ENCODE results near the gene ATAT1. TPM values are rescaled to one million over a fixed set of nuclear protein-coding genes. Genes with fewer than 3 reads are reported as not detected.
A peak's percentile ranks its signal among the peaks of the same experiment; 100 is the strongest.

Gene ATAT1
- total RNA-seq, 2 experiments from 2014 or later, result 4.1 to 5.2 TPM

GRCh38 chr6:30617565-30618269 lies 9.0 kb upstream of the ATAT1 start, which contains the start of gene MRPS18B:
Gene MRPS18B, plus strand, starts transcription at chr6:30617840. Its CDS starts 26 bp downstream, at chr6:30617866.
- peak within 1 kb of the TSS; percentile 76 for H3K4me3 ChIP-seq (ENCODE audit: low read length)
- CTCF ChIA-PET, result interaction anchor here (0.7 to 2.2 kb wide), 12 partner anchors 9 to 764 kb away, joined by 3 to 12 read pairs (median 4); partner anchors contain the start of genes ATAT1, DHX16 and MDC1
- DNase-seq (peak; percentile 93 to 100 (median 98)), ATAC-seq (ENCODE audit: poor library complexity) (peak; percentile 73)
- Mint-ChIP-seq H3K36me3 (ENCODE audit: low read depth) (peaks cover 68% of the 10 kb centered on the region), H3K4me3 (peak within 1 kb of the TSS; percentile 100), H3K4me1 (ENCODE audit: low read depth) (peaks cover 26% of the 10 kb centered on the region), H3K27ac (peak within 1 kb of the TSS; percentile 99), H3K9me3 (no peaks in the 10 kb centered on the region), H3K27me3 (peaks cover 5% of the 10 kb centered on the region)
- H3K27me3 ChIP-seq (ENCODE audit: control insufficient read depth in 1 of 2, insufficient read depth in 2 of 2, low read length in 2 of 2), result no peaks in the 10 kb centered on the region
- H3K9me3 ChIP-seq (ENCODE audit: control insufficient read depth in 1 of 2, insufficient read depth in 1 of 2, low read length in 2 of 2), result no peaks in the 10 kb centered on the region
- no peak for TF ChIP-seq CTCF (IDR thresholded peaks at IDR 0.05)
- POLR2A ChIA-PET, result interaction anchor here (0.6 to 2.4 kb wide), 47 partner anchors 9 to 1178 kb away, joined by 3 to 31 read pairs (median 5); partner anchors contain the start of genes ABCF1, ATAT1, BAG6 and C6orf136
- H3K36me3 ChIP-seq (ENCODE audit: insufficient read depth, low read length), result peaks cover 42% of the 10 kb centered on the region
- peak within 1 kb of the TSS; percentile 94 to 98 for H3K27ac ChIP-seq (ENCODE audit: low read depth in 1 of 2, low read length in 2 of 2)
- intact Hi-C loops (cut with DNase I, micrococcal nuclease), result loop anchor here (1.0 to 5.0 kb wide), 6 partner anchors 9 to 129 kb away; partner anchors contain the start of genes ABCF1 (in 1 of the 2), ATAT1 (in 1 of the 2), DHX16 (in 1 of the 2) and HLA-E (in 1 of the 2)
- H3K4me1 ChIP-seq (ENCODE audit: insufficient read depth, low read length), result peaks cover 33% of the 10 kb centered on the region

- peaks cover 5% of the 10 kb centered on the region for H3K27me3 Mint-ChIP-seq
- H3K27me3 ChIP-seq (ENCODE audit: control insufficient read depth in 1 of 2, insufficient read depth in 2 of 2, low read length in 2 of 2), result no peaks in the 10 kb centered on the region
- peak overlapping the region; percentile 99 for H3K27ac Mint-ChIP-seq
- DNase-seq (no peak), ATAC-seq (ENCODE audit: poor library complexity) (no peak)
- H3K9me3 Mint-ChIP-seq, result no peaks in the 10 kb centered on the region
- H3K36me3 ChIP-seq (ENCODE audit: insufficient read depth, low read length), result peaks cover 45% of the 10 kb centered on the region
- peaks cover 29% of the 10 kb centered on the region for H3K4me1 ChIP-seq (ENCODE audit: insufficient read depth, low read length)
- POLR2A ChIA-PET, result interaction anchor here (0.7 to 2.4 kb wide), 35 partner anchors 8 to 1177 kb away, joined by 3 to 31 read pairs (median 6); partner anchors contain the start of genes ABCF1, ATAT1, BAG6 and C6orf136
- peak overlapping the region; percentile 65 for H3K4me3 ChIP-seq (ENCODE audit: low read length)
- H3K9me3 ChIP-seq (ENCODE audit: control insufficient read depth in 1 of 2, insufficient read depth in 1 of 2, low read length in 2 of 2), result no peaks in the 10 kb centered on the region
- intact Hi-C loops (cut with DNase I, micrococcal nuclease), result loop anchor here (1.0 to 5.0 kb wide), 3 partner anchors 8 to 54 kb away; partner anchors contain the start of genes ABCF1 (in 1 of the 2), ATAT1 (in 1 of the 2) and DHX16 (in 1 of the 2)
- peak overlapping the region; percentile 100 for H3K4me3 Mint-ChIP-seq
- H3K27ac ChIP-seq (ENCODE audit: low read depth in 1 of 2, low read length in 2 of 2), result peak overlapping the region; percentile 94 to 98
- H3K36me3 Mint-ChIP-seq (ENCODE audit: low read depth), result peaks cover 70% of the 10 kb centered on the region
- TF ChIP-seq CTCF (IDR thresholded peaks at IDR 0.05), result no peak
- peaks cover 20% of the 10 kb centered on the region for H3K4me1 Mint-ChIP-seq (ENCODE audit: low read depth)
- CTCF ChIA-PET, result interaction anchor here (0.7 to 2.2 kb wide), 11 partner anchors 8 to 763 kb away, joined by 3 to 12 read pairs (median 5); partner anchors contain the start of genes ATAT1 and DHX16
Observed at GRCh38 chr6:30618270-30618797, 8.3 kb upstream of the ATAT1 start.

GRCh38 chr6:30619561-30619960 lies 7.1 kb upstream of the ATAT1 start:
- no peaks in the 10 kb centered on the region for H3K27me3 ChIP-seq (ENCODE audit: control insufficient read depth in 1 of 2, insufficient read depth in 2 of 2, low read length in 2 of 2)
- Mint-ChIP-seq H3K27me3 (peaks cover 5% of the 10 kb centered on the region), H3K4me1 (ENCODE audit: low read depth) (peaks cover 10% of the 10 kb centered on the region), H3K4me3 (no peak overlapping the region), H3K36me3 (ENCODE audit: low read depth) (peaks cover 69% of the 10 kb centered on the region), H3K9me3 (no peaks in the 10 kb centered on the region), H3K27ac (peak overlapping the region; percentile 99)
- no peaks in the 10 kb centered on the region for H3K9me3 ChIP-seq (ENCODE audit: control insufficient read depth in 1 of 2, insufficient read depth in 1 of 2, low read length in 2 of 2)
- intact Hi-C loops (cut with DNase I, micrococcal nuclease), result loop anchor here in 1 of 2 experiments (5.0 kb wide), 1 partner anchor 53 kb away; the partner anchor contains the start of gene DHX16
- CTCF ChIA-PET, result interaction anchor here (0.7 kb wide), 1 partner anchor 179 kb away, joined by 3 read pairs; no protein-coding TSS in a partner anchor
- no peak overlapping the region for H3K4me3 ChIP-seq (ENCODE audit: low read length)
- POLR2A ChIA-PET, result interaction anchor here (1.2 kb wide), 1 partner anchor 65 kb away, joined by 3 read pairs; no protein-coding TSS in a partner anchor
- DNase-seq (no peak), ATAC-seq (ENCODE audit: poor library complexity) (no peak)
- peaks cover 56% of the 10 kb centered on the region for H3K36me3 ChIP-seq (ENCODE audit: insufficient read depth, low read length)
- peaks cover 17% of the 10 kb centered on the region for H3K4me1 ChIP-seq (ENCODE audit: insufficient read depth, low read length)
- H3K27ac ChIP-seq (ENCODE audit: low read depth in 1 of 2, low read length in 2 of 2), result no peak overlapping the region
- no peak for TF ChIP-seq CTCF (IDR thresholded peaks at IDR 0.05)

Measured in CD4-positive, alpha-beta T cell (primary cell).